HG02938 (cell line): ENCODE measurements around the gene RBX1.

Experiments used
- ATAC-seq: cut with Tn5 transposase; IDR thresholded peaks from one replicate; pipeline ENCODE4 v1.9.1; 2021; ENCODE audit warnings: mild to moderate bottlenecking, moderate library complexity; ENCODE audit not compliant: unreplicated experiment

The RBX1 gene

DNA sequence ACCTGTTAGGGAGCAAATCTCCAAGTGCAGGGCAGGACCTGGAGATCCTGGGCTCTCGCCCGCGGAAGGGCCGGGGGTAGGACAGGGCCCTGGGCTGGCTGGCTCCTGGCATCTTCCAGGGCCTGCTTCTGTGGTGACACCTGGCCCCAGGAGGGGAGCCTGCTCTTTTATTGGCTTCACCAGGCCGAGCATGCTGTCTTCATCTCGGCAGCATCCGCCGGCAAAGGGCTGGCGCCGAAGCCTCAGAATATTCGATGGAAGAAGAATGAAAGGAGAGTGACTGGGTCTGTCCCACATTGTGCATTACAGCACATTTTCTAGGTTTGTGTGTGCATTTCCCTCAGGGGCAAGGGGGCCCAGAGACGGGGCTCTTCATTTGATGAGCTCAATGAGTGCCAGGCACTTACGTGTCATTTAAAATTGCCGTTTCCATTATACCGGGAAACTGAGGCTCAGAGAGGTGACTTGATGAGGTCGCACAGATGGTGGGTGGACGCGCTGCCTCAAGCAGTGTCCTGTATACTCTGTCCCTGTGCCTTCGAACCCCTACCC is 70.0 kb downstream of the RBX1 start:
- no peak for ATAC-seq

DNA sequence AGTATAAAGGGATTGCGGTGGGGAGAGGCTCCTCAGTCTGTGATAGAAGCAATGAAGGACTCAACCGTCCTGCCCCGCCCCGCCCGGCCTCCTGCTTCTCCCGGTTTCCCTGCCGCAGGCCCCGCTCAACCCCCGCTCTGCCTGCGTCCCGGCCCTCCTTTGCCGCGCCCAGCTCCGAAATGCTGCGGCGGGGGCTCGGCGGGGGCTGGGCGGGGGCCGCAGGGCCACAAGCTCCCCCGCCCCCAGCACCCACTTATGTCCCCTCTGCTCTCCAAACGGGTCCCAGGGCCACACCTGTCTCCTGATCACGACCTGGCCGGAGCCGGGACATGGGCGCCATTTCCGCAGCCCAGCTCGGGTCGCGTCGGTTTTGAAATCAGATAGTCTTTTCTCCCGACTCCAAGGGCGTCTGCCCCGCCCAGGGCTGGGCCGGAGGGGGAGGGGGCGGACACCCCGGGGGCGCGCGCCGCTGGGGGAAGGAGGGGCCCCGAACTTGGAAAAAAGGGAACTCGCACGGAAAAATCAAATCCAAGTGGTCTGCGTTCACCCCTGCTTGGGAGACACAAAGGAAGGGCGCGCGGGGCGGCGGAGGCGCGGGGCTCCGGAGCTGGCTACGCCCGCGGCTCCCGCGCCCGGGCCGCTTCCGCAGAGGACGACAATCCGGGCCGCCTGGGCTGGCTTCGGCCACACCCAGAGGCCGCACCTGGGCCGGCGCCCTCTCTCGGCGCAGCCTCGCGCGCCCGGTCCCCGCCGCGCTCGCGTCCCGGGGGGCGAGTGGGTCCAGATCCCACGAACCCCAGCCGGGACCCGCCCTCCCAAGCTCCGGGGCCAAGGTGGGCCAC is 70.7 kb downstream of the RBX1 start:
- ATAC-seq, result no peak

DNA sequence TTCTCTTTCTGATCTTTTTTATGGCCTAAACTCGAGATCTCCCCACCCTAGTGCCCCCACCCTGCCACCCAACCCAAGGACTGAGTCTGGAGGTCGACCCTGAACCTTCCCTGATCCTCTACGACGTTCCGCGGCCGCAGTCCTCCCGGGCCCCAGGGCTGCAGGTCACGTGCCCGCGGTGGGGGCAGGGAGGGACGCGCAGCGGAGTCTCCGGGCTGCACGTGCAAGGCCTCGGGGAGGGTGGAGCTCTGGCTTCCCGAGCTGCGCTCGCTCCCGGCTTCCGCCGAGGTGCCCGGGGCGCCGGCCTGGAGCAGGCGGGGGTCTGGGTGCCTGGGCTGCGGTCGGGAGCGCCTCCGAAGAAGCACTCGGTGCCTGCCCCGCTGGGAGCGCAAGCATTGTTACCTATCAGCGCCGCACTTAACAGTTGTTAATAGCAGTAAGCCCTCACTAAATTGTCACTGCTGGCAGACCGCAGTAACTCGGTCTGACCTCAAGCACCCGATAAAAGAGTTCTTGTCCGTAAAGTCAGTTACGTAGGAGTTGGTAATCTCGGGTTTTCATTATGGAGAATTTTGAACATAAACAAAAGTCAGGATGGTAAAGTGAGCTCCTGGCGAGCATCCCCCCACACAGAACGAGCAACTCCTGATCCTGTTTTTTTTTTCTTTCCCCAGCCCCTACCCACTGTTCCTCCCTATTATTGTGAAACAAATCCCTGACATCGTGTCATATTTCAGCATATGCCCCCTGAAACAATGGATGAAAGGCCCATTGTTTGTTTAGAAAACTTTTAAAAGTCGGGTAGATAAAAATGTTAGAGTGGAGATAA is 71.5 kb downstream of the RBX1 start:
- no peak for ATAC-seq
